Measurements from ENCODE around the gene PRM2.

The PRM2 gene

DNA sequence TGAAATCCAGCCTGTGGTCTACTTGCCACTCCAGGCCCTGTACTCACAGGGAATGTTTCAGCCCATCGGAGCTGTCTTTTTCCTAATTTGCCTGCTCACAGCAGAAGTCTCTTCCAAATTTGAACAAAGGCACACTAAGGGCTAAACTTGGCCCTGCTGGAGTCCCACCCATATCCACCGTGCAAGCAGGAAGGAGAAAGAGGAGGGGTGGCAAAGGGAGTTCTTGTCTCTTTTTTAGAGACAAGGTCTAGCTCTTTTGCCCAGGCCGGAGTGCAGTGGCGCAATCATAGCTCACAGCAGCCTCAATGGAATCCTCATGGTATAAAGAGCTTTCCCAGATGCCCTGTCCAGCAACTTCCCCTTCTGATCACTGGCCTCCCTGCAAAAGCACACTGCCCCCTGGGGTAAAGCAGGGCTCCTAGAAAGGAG lies 7.6 kb upstream of the PRM2 start:
- DNase-seq: no peak

DNA sequence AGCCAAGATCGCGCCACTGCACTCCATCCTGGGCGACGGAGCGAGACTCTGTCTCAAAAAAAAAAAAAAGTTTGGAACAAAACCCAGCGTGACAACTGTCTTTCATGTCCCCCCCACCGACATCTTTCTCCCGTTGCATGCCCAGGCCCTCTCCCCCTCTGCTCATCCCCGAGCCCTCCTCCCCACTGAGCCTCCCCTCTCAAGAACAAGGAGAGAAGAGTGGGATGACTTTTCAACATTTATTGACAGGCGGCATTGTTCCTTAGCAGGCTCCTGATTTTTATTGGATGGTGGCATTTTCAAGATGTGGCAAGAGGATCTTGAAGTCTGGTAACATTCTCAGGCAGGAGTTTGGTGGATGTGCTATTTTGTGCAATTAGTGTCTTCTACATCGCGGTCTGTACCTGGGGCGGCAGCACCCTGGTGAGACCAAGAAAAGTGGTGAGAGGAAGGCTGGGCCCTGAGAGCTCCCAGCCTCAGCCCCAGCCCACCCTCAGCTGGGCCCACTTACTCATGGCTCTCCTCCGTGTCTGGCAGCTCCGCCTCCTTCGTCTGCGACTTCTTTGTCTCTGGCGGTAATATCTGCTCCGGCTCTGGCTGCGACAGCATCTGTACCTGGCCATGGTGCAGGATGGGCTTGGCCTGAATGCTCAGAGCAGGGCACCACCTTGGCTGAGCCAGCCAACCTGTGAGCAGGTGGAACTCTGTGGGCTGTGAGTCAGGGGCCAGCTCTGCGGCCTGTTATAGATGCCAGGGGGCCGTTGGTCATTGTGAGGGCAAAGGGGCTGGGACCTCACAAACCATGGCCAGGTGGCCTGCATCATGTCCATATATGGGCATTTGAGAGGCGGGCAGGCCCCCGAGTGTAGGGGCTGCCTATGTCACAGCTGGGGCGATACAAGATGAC lies 4.6 kb upstream of the PRM2 start, which contains the start of gene PRM1:
Gene PRM1 (minus strand): TSS at position 715 of the 907 bp plus-strand sequence. CDS start 92 bp downstream, at position 623.
- no peak for DNase-seq

GRCh38 chr16:11278681-11279628 lies 2.7 kb upstream of the PRM2 start:
- no peak for DNase-seq

GRCh38 chr16:11277607-11278337 lies 1.5 kb upstream of the PRM2 start:
- no peak for DNase-seq

- no peak for DNase-seq
Measured at GRCh38 chr16:11276896-11277593, 765 bp upstream of the PRM2 start.

DNA sequence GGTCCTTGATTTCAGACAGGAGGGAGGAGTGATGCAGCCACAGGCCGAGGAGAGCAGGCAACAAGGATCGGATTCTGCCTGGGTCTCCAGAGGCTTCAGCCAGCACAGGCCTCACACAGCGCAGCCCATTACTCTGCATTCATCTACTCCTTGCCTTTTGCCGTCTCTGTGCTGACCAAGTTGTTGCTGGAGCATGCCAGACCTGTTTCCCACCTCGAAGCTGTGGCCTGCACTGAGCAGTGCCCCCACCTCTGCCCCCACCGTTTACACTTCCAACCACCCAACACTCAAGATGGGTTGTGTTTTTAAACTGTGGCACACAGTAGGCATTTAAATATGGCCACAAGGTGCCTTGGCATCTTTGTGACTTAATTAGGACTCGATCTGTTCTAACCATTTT lies 1.3 kb downstream of the PRM2 start:
- no peak for DNase-seq

DNA sequence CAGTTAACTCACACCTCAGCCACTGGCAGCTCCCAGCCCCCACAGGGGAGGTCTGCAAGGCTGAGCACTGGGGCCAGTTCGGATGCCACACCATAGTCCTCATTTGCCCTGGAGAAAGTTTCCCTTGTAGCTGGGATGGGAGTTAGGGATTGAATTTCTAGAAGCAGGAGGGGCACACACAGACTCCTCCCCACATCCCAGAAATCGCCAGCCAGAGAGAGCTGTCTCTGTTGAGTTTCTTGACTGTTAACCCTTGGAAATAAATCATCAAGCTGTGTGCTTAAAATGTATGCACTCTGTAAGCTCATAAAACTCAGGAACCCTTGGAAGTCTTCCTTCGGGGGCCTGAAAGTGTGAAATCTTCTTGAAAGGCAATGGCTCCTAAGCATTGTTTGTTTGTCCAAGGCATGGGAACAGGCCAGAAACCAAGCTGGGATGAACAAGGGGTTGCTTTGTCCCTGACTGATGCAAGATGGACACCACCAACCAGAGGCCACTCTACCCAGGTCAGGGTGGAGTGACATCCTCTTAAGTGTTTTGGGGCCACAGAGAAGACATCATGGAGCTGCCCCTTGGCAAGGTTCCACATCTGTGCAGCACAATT lies 2.5 kb downstream of the PRM2 start:
- DNase-seq: no peak

- no peak for DNase-seq
Measured at GRCh38 chr16:11272921-11273720, 3.2 kb downstream of the PRM2 start, which contains the start of gene PRM3. Gene PRM3 (minus strand): TSS chr16:11273629. CDS start chr16:11273595, 34 bp downstream.

DNA sequence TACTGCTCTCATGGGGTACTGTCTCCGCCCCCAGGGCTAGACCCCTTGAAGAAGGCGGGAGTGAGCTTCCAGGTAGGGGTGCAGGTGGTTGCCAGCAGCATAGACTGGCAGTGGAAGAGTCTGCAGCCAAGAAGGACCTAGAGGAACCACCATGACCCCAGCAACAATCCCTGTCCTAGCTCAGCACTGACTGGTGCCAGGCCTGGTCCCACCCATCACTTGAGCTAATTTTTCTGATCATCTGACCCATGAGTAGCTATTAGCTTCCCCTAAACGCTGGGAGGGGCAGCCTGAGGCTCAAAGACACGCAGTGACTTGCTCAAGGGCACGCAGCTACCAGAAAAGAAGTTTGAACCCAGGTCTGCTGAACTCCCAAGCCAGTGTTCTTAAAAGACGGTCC lies 3.8 kb downstream of the PRM2 start:
- DNase-seq: no peak

DNA sequence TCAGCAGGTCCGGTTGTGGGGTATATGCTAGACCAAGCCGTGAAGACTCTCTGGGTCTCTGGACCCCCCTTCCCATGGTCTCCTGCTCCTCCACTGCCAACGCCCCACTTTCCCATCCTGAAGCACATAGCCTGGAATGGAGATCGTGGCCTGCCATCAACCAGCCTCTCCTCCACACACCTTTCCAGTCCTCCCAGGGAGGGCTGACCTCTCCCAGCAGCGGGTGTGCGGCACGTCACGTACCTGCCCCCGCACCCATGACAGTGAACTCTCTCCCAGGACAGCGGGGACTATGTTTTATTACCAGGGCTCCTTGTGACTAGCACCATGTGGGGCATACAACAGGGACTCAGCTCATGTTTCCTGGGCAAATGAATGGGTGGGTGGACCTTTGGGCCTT lies 4.7 kb downstream of the PRM2 start:
- no peak for DNase-seq

DNA sequence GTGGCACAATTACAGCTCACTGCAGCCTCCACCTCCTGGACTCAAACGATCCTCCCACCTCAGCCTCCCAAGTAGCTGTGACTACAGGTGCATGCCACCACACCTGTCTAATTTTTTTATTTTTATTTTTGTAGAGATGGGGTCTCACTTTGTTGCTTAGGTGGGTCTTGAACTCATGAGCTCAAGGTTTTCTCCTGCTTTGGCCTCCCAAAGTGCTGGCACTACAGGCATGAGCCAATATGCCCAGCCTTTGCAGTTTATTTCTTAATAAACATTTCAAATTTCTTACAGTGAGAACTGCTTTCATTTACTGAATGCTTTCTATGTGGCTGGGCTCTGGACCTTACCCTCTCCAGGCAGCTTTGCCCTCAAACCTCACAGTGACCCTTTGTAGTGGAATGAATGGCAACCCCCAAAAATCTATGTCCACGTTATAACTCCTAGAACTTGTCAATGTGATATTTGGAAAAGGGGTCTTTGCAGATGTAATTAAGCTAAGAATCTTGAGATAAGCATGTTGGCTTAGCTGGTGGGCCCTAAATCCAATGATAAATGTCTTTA lies 5.6 kb downstream of the PRM2 start:
- no peak for DNase-seq

DNA sequence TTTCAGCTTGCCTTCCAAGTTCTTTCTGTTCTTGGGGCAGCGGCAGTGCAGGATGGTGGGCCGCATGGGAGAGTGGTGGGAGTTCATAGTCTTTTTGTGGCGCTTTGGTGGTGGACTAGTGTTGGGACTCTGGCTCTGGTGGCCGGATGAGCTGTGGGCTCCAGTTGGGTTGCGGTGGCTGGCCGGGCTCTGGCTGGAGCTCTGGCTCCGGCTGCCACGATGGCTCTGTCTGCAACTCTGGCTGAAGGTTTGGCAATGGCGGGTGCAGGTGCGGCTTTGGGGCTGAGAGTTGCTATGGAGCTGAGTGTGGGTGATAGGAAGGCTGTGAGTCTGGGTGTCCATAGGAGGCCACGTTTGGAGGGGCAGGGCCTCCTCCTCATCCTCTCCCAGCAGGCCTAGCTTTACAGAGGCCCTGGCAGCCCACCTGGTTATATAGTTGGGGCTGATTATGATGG lies 7.3 kb downstream of the PRM2 start, which contains the start of gene TNP2:
Gene TNP2 (minus strand): TSS at position 405 of the 455 bp plus-strand sequence. CDS start 63 bp downstream, at position 342.
- no peak for DNase-seq

GRCh38 chr16:11265124-11265523 lies 11.2 kb downstream of the PRM2 start:
- DNase-seq: no peak

GRCh38 chr16:11264155-11264832 lies 12.0 kb downstream of the PRM2 start:
- DNase-seq: no peak

- peak in 1 of 2 donors; percentile 51 for DNase-seq
Measured at GRCh38 chr16:11263737-11264136, 12.5 kb downstream of the PRM2 start.

GRCh38 chr16:11262915-11263314 lies 13.4 kb downstream of the PRM2 start:
- DNase-seq: no peak

DNA sequence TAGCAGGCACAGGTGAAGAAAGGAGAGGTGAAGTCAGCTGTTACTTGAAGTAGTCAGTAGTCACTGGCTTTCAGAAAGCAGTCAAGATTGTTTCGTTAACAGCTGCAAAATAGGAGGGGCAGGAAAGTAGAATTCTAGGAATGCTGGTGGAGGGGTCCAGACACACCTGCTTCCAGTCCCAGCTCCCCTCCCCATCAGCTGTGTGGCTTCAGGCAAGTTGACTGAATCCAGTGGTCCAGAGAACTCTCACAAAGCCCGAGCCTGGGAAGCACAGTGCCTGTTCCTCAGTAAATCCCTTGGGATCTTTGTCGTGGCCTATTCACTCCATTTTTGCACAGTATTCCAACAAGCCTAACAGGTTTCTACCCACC lies 15.7 kb downstream of the PRM2 start:
- no peak for DNase-seq

DNA sequence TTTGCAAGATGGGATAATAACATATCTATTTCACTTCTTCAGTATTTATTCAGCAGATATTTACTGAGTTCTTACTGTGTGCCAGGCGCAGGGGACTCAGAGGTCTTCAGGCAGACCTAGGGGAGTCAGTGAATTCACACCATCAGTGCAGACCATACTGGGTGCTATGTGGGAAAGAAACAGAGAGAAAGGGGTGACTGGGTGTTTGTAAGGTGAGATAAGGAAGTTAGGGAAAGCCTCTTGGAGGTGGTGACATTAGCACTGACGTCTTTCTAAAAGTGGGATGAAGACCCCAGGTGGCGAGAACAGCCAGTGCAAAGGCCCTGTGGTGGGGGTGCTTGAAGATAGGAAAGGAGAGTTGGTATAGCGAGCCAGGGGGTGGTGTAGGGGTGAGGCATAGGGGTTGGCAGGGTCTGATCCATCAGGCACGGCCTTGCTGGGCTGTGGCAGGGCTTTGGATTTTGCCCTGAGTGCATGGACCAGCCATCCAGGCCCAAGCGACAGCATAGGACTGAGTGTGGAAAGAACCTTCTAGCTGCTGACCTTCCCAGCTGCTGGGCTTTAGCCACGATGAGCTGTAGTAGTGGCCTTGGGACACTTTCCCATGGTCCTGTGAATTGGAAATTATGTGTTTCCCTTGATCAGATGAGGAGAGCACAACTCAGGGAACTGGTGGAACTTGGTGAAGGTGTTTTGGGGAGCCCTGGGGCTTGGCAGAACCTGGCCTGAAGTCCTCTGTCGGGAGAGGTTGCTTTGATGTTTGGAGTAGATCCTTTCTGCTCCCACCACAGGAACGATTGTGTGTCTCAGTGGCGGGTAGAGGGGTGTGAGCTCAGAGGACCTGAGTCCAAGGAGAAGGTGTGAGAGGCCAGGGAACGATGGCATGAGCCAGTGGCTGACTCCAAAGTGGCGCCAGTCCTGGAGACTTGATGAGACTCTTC lies 16.4 kb downstream of the PRM2 start:
- no peak for DNase-seq

All from activated CD4-positive, alpha-beta T cell treated with anti-CD3 and anti-CD28 coated beads for 4 hours (primary cell).